Hematopoietic multipotent progenitor cell (in vitro differentiated cells): ENCODE data around the gene IL12B. TPM values are rescaled to one million over a fixed set of nuclear protein-coding genes. Genes with fewer than 3 reads are reported as not detected.
A peak's percentile ranks its signal among the peaks of the same experiment; 100 is the strongest.

Experiments used
- DNase-seq, 3 donors: peaks; one replicate each; pipeline ENCODE4 v3.0.0-alpha.2; 2011 to 2015; ENCODE audit warnings: low read depth in 2 of 3, low spot score in 2 of 3
- total RNA-seq: library from RNA; depleted of rRNA; stranded (reverse); fragments of >200 nt; gene quantifications from one replicate; pipeline ENCODE4 v1.2.3, GENCODE V29; 2012

The IL12B gene
- total RNA-seq, 1 donor: not detected

GRCh38 chr5:159333545-159333925, 3.2 kb upstream of the IL12B start:
- DNase-seq: no peak

- no peak for DNase-seq
These were observed 2.7 kb upstream of the IL12B start for GRCh38 chr5:159332800-159333544.

GRCh38 chr5:159331093-159331973, 1.0 kb upstream of the IL12B start:
- DNase-seq: peak; percentile 43 to 53 (median 48)

- DNase-seq: no peak
These were observed 5.3 kb downstream of the IL12B start for GRCh38 chr5:159324986-159325385.

GRCh38 chr5:159324102-159324755, 6.1 kb downstream of the IL12B start:
- no peak for DNase-seq

GRCh38 chr5:159322180-159322579, 8.1 kb downstream of the IL12B start:
- no peak for DNase-seq

GRCh38 chr5:159319832-159320231, 10.5 kb downstream of the IL12B start:
- no peak for DNase-seq

GRCh38 chr5:159319363-159319762, 10.9 kb downstream of the IL12B start:
- DNase-seq: peak in 1 of 3 donors; percentile 36

GRCh38 chr5:159318448-159318847, 11.8 kb downstream of the IL12B start:
- DNase-seq: no peak

GRCh38 chr5:159317849-159318248, 12.4 kb downstream of the IL12B start:
- DNase-seq: no peak

GRCh38 chr5:159316519-159317383, 13.5 kb downstream of the IL12B start:
- DNase-seq: peak in 2 of 3 donors; percentile 53 to 69

- no peak for DNase-seq
These were observed 17.1 kb downstream of the IL12B start for GRCh38 chr5:159313197-159313596.

GRCh38 chr5:159311063-159311462, 19.2 kb downstream of the IL12B start:
- no peak for DNase-seq

- peak in 2 of 3 donors; percentile 39 to 50 for DNase-seq
These were observed 19.8 kb downstream of the IL12B start for GRCh38 chr5:159310511-159310910.

- no peak for DNase-seq
These were observed 20.4 kb downstream of the IL12B start for GRCh38 chr5:159309689-159310433.

GRCh38 chr5:159304961-159305595, 25.2 kb downstream of the IL12B start:
- DNase-seq: no peak

GRCh38 chr5:159303286-159303685, 27.0 kb downstream of the IL12B start:
- DNase-seq: no peak

- peak in 2 of 3 donors; percentile 47 to 64 for DNase-seq
These were observed 28.1 kb downstream of the IL12B start for GRCh38 chr5:159301929-159302860.
